ENCODE results near the gene ADAMTS17.

The ADAMTS17 gene

GRCh38 chr15:100129677-100130076 is 212.1 kb downstream of the ADAMTS17 start:
- ChIA-PET POLR2A (no interaction called here), CTCF (no interaction called here)
- no peak for DNase-seq (ENCODE audit: extremely low spot score)
- TF ChIP-seq CTCF (IDR thresholded peaks at IDR 0.05; ENCODE audit: control extremely low read depth, extremely low read depth, low read depth, missing control alignments), result no peak

- POLR2A ChIA-PET, result no interaction called here
- CTCF ChIA-PET, result interaction anchor here (1.0 to 1.1 kb wide), 2 partner anchors 9 to 13 kb away, joined by 3 read pairs; no protein-coding TSS in a partner anchor
- DNase-seq (ENCODE audit: extremely low spot score), result no peak
- TF ChIP-seq CTCF (IDR thresholded peaks at IDR 0.05; ENCODE audit: control extremely low read depth, extremely low read depth, low read depth, missing control alignments), result no peak
Observed at GRCh38 chr15:100125401-100126191, 216.2 kb downstream of the ADAMTS17 start.

- no peak for DNase-seq (ENCODE audit: extremely low spot score)
- ChIA-PET POLR2A (no interaction called here), CTCF (interaction anchor here (1.1 kb wide), 1 partner anchor 10 kb away, joined by 3 read pairs; no protein-coding TSS in a partner anchor)
- no peak for TF ChIP-seq CTCF (IDR thresholded peaks at IDR 0.05; ENCODE audit: control extremely low read depth, extremely low read depth, low read depth, missing control alignments)
Observed at GRCh38 chr15:100124936-100125335, 216.8 kb downstream of the ADAMTS17 start.

- TF ChIP-seq CTCF (IDR thresholded peaks at IDR 0.05; ENCODE audit: control extremely low read depth, extremely low read depth, low read depth, missing control alignments), result no peak
- no peak for DNase-seq (ENCODE audit: extremely low spot score)
- ChIA-PET CTCF (interaction anchor here (1.1 kb wide), 1 partner anchor 10 kb away, joined by 3 read pairs; no protein-coding TSS in a partner anchor), POLR2A (no interaction called here)
Observed at GRCh38 chr15:100124361-100124760, 217.4 kb downstream of the ADAMTS17 start.

- TF ChIP-seq CTCF (IDR thresholded peaks at IDR 0.05; ENCODE audit: control extremely low read depth, extremely low read depth, low read depth, missing control alignments), result no peak
- POLR2A ChIA-PET, result no interaction called here
- CTCF ChIA-PET, result no interaction called here
Observed at GRCh38 chr15:100123611-100124010, 218.2 kb downstream of the ADAMTS17 start.

GRCh38 chr15:100121285-100121684 is 220.5 kb downstream of the ADAMTS17 start:
- POLR2A ChIA-PET, result no interaction called here
- DNase-seq (ENCODE audit: extremely low spot score), result no peak
- CTCF ChIA-PET, result no interaction called here
- no peak for TF ChIP-seq CTCF (IDR thresholded peaks at IDR 0.05; ENCODE audit: control extremely low read depth, extremely low read depth, low read depth, missing control alignments)

More at GRCh38 chr15:100123611-100124010, 218.2 kb downstream of the ADAMTS17 start:
- no peak for DNase-seq (ENCODE audit: extremely low spot score)

Measured in GM10248 (cell line).